HEK293T (cell line): ENCODE data around the gene MEI1.

Source experiments
- CTCF ChIA-PET: fragments of 350-600 bp; formaldehyde crosslinking; extraction: SDS; loops from one replicate; lab custom pipeline; 2021; ENCODE audit warnings: antibody characterized with exemption, inconsistent platforms; lab: Yijun Ruan, JAX
- POLR2A ChIA-PET: fragments of 350-600 bp; formaldehyde crosslinking; extraction: SDS; loops from one replicate; lab custom pipeline; 2020; ENCODE audit warnings: antibody characterized with exemption, inconsistent platforms; lab: Yijun Ruan, JAX
- DNase-seq: peaks from one replicate; pipeline ENCODE4 v3.0.0; 2012; ENCODE audit warnings: mixed read lengths; ENCODE audit errors: extremely low spot score
- ARNT ChIP-seq: fragments of 450-650 bp; IDR thresholded peaks from 2 replicates; pipeline ENCODE4 v1.6.1; 2017; ENCODE audit warnings: mild to moderate bottlenecking
- BHLHE40 ChIP-seq: fragments of 450-650 bp; IDR thresholded peaks from 2 replicates; pipeline ENCODE4 v1.6.1; 2016; ENCODE audit warnings: mild to moderate bottlenecking, moderate library complexity, borderline replicate concordance
- CTBP1 ChIP-seq: fragments of 450-650 bp; IDR thresholded peaks from 2 replicates; pipeline ENCODE4 v1.6.1; 2016; ENCODE audit warnings: borderline replicate concordance
- ELF4 ChIP-seq: fragments of 450-650 bp; IDR thresholded peaks from 2 replicates; pipeline ENCODE4 v1.6.1; 2017; ENCODE audit warnings: antibody characterized with exemption
- FOXA1 ChIP-seq: fragments of 450-650 bp; IDR thresholded peaks from 2 replicates; pipeline ENCODE4 v1.6.1; 2016; ENCODE audit warnings: mild to moderate bottlenecking
- FOXK2 ChIP-seq: fragments of 450-650 bp; IDR thresholded peaks from 2 replicates; pipeline ENCODE4 v1.6.1; 2016; ENCODE audit warnings: mild to moderate bottlenecking
- FOXM1 ChIP-seq: fragments of 450-650 bp; IDR thresholded peaks from 2 replicates; pipeline ENCODE4 v1.6.1; 2017; ENCODE audit warnings: mild to moderate bottlenecking, borderline replicate concordance
- HDGF ChIP-seq: fragments of 450-650 bp; IDR thresholded peaks from 2 replicates; pipeline ENCODE4 v1.6.1; 2017; ENCODE audit warnings: antibody characterized with exemption, borderline replicate concordance
- L3MBTL2 ChIP-seq: fragments of 450-650 bp; conservative IDR thresholded peaks from 2 replicates; pipeline ENCODE4 v1.6.1; 2016; ENCODE audit warnings: mild to moderate bottlenecking
- LEF1 ChIP-seq: fragments of 450-650 bp; IDR thresholded peaks from 2 replicates; pipeline ENCODE4 v1.6.1; 2017; ENCODE audit warnings: mild to moderate bottlenecking, borderline replicate concordance
- NFRKB ChIP-seq: fragments of 450-650 bp; IDR thresholded peaks from 2 replicates; pipeline ENCODE4 v1.6.1; 2016; ENCODE audit warnings: mild to moderate bottlenecking, moderate library complexity
- PKNOX1 ChIP-seq: fragments of 450-650 bp; IDR thresholded peaks from 2 replicates; pipeline ENCODE4 v1.6.1; 2016
- SP1 ChIP-seq: fragments of 450-650 bp; IDR thresholded peaks from 2 replicates; pipeline ENCODE4 v1.6.1; 2017
- SUZ12 ChIP-seq: fragments of 450-650 bp; IDR thresholded peaks from 2 replicates; pipeline ENCODE4 v1.6.1; 2016; ENCODE audit warnings: mild to moderate bottlenecking
- TARDBP ChIP-seq: fragments of 450-650 bp; IDR thresholded peaks from 2 replicates; pipeline ENCODE4 v1.6.1; 2016
- ZNF384 ChIP-seq: fragments of 450-650 bp; IDR thresholded peaks from 2 replicates; pipeline ENCODE4 v1.6.1; 2016

The MEI1 gene

GRCh38 chr22:41656556-41656955 lies 42.7 kb upstream of the MEI1 start:
- TF ChIP-seq NFRKB (no peak), FOXA1 (no peak), ZNF384 (no peak), HDGF (no peak), TARDBP (no peak), ARNT (no peak), CTBP1 (no peak), SUZ12 (no peak)
- ChIA-PET CTCF (interaction anchor here (1.3 kb wide), 1 partner anchor 11 kb away, joined by 4 read pairs; no protein-coding TSS in a partner anchor), POLR2A (interaction anchor here (3.2 to 5.3 kb wide), 2 partner anchors 11 to 35 kb away, joined by 11 to 15 read pairs; partner anchors contain the start of genes DESI1 and XRCC6)
- DNase-seq: no peak

- ChIA-PET POLR2A (interaction anchor here (3.2 to 5.3 kb wide), 2 partner anchors 9 to 36 kb away, joined by 11 to 15 read pairs; partner anchors contain the start of genes DESI1 and XRCC6), CTCF (interaction anchor here (1.3 kb wide), 1 partner anchor 9 kb away, joined by 4 read pairs; no protein-coding TSS in a partner anchor)
- DNase-seq: no peak
- no peak for TF ChIP-seq TARDBP
- TF ChIP-seq LEF1: no peak
- no peak for TF ChIP-seq CTBP1
- TF ChIP-seq ELF4: no peak
- TF ChIP-seq ARNT: no peak
- TF ChIP-seq SP1: no peak
- TF ChIP-seq L3MBTL2: no peak
- TF ChIP-seq PKNOX1: no peak
- TF ChIP-seq SUZ12: no peak
- no peak for TF ChIP-seq FOXM1
- TF ChIP-seq FOXK2: no peak
Measured at GRCh38 chr22:41657709-41658108, 41.6 kb upstream of the MEI1 start.

GRCh38 chr22:41658869-41659268 lies 40.4 kb upstream of the MEI1 start:
- ChIA-PET POLR2A (interaction anchor here (3.2 to 5.3 kb wide), 2 partner anchors 8 to 38 kb away, joined by 11 to 15 read pairs; partner anchors contain the start of genes DESI1 and XRCC6), CTCF (no interaction called here)
- no peak for DNase-seq
- TF ChIP-seq HDGF (no peak), ELF4 (no peak), SUZ12 (no peak)

- no peak for DNase-seq
- TF ChIP-seq FOXK2 (no peak), ARNT (no peak), FOXA1 (no peak), NFRKB (no peak), LEF1 (no peak), PKNOX1 (no peak), BHLHE40 (no peak), TARDBP (no peak), CTBP1 (no peak), L3MBTL2 (no peak), ELF4 (no peak), FOXM1 (no peak)
- ChIA-PET POLR2A (interaction anchor here (1.0 to 5.3 kb wide), 2 partner anchors 9 to 39 kb away, joined by 3 to 15 read pairs; partner anchors contain the start of genes DESI1 and XRCC6), CTCF (interaction anchor here (0.8 to 1.0 kb wide), 2 partner anchors 9 to 13 kb away, joined by 3 to 5 read pairs; no protein-coding TSS in a partner anchor)
Measured at GRCh38 chr22:41659941-41660340, 39.4 kb upstream of the MEI1 start.

GRCh38 chr22:41660416-41660815 lies 38.9 kb upstream of the MEI1 start:
- POLR2A ChIA-PET: interaction anchor here (0.6 to 5.3 kb wide), 3 partner anchors 9 to 39 kb away, joined by 3 to 15 read pairs (median 3); partner anchors contain the start of genes DESI1, SNU13 and XRCC6
- DNase-seq: no peak
- TF ChIP-seq BHLHE40: no peak
- TF ChIP-seq PKNOX1: no peak
- no peak for TF ChIP-seq SUZ12
- CTCF ChIA-PET: interaction anchor here (0.8 to 1.0 kb wide), 2 partner anchors 9 to 12 kb away, joined by 3 to 5 read pairs; no protein-coding TSS in a partner anchor

GRCh38 chr22:41661088-41661487 lies 38.2 kb upstream of the MEI1 start:
- DNase-seq: no peak
- CTCF ChIA-PET: no interaction called here
- TF ChIP-seq BHLHE40 (no peak), ZNF384 (no peak), CTBP1 (no peak), LEF1 (no peak), FOXA1 (no peak)
- POLR2A ChIA-PET: interaction anchor here (0.6 to 5.3 kb wide), 2 partner anchors 27 to 40 kb away, joined by 3 to 15 read pairs; partner anchors contain the start of genes DESI1, SNU13 and XRCC6
